NCI-H187 (cell line): ENCODE data around the gene CPEB3.
"Not testable (repeated sequence)": the region's sequence is repeated elsewhere in the genome, so short reads cannot be mapped to it uniquely, and the experiment has no call there.

Source experiments
- DNase-seq, 2 experiments: peaks; one replicate each; lab custom pipeline; 2025; lab: John Stamatoyannopoulos, UW

CPEB3 gene

GRCh38 chr10:92102601-92103213 lies 188.2 kb downstream of the CPEB3 start:
- DNase-seq: no peak

DNA sequence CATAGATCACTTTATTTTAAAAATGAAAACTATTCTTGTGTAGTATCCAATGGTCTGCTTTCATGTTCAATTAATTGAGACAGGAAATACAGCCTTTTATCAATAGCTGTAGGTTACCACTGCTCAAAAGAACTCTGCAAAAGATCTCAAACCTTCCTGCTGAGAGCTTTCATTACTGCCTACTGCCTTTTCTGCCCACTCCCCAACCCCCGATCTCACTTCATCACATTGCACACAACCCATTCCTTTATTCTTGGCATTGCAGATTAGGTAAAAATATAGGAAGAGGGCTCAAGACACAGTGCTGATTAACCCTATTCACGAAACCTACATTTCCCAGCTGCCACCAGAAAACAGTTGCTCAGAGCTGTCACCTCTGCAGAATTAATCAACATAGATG lies 195.9 kb downstream of the CPEB3 start:
- DNase-seq: no peak

- no peak for DNase-seq
Observed at GRCh38 chr10:92091965-92092364, 198.9 kb downstream of the CPEB3 start.

DNA sequence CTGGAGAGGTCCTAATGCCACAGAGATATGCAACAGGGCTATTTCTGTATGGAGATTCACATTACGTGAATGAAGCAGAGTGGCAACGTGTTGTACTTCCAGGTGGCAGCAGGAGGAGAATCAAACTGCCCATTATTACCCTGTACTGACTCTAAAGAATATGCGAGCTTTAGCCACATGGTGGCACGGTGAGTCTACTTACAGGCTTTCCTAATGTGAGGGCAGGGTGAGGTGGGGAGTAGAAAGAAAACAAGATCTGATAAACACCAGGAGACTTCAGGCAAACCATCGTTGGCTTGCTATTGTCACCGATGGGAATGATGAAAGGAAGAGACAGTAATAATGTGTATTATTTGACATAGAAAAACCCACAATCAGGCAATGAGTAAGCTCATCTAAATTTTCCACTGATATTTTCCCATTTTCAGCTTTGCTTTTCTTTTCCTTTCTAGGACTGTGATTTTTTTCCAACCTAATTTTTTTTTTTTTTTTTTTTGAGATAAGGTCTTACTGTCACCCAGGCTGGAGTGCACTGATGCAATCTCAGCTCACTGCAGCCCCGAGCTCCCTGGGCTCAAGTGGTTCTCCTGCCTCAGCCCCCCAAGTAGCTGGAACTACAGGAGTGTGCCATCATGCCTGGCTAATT lies 203.0 kb downstream of the CPEB3 start:
- DNase-seq: peak in 1 of 2 experiments; percentile 33

DNA sequence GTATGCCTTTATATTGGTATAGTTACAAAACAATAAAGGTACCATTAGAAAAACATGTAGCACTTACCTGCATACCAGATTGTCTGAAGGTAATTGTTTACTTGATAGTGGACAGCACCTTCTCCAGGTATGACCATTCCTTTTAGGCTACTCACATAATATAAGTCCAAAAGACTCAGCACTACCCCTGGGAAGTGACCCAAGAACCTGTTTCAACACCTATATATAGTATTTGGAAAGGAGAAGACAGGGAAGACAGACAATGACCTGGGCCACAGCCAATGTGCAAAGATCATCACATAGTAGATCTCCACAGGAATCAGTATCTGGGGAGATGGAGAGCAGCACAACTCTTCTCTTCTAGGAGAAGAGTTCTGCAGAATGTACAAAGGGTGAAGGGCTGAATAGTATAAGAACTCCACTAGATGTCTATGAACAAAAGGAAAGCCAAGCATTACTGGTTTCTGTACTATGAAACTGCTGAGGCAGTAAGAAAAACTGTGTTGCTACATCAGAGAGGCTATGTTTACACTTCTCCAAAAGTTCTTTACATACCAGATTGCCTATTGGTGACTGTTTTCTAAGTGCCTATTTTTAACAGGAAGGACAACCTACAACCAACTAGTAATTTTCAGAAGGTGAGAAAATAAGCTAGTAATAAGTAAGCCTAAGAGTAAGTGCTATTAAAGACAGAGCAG lies 208.1 kb downstream of the CPEB3 start:
- DNase-seq: no peak

DNA sequence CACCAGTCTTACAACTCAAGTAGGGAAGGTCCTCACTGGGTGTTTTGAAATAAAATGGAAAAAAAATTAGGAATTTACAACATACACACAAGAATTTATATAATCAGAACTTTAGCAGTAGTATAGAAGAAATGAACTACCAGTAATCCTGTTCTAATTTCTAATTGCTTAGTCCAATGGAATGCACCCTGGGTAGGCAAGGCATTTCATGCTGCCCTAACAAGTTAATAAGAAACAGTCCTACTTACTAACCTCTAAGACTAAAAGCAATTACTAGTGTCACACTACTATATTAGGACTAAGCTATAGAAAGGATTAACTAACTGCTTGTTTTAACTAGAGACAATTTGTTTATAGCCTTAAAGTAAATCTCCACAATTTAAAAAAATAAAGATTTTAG lies 209.2 kb downstream of the CPEB3 start:
- no peak for DNase-seq

GRCh38 chr10:92080244-92080643 lies 210.6 kb downstream of the CPEB3 start:
- no peak for DNase-seq

DNA sequence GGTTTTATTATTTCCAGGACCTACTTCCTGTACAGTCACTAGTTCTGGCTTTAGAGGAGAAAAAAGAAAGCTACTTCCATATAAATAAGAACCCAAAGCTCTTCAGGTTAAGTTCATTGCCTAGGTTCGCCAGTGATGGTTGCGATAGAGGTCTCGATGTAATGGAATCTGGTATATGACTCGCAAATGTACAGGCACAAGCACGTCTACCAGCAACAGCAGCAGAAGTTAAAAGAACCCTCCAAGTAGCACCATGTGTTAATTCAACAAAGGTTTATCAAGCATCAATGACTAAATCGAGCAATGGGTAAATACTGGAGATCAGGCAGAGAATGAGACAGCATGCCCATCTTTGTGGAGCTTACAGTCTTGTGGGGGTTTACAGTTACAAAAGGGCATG lies 211.9 kb downstream of the CPEB3 start:
- no peak for DNase-seq

DNA sequence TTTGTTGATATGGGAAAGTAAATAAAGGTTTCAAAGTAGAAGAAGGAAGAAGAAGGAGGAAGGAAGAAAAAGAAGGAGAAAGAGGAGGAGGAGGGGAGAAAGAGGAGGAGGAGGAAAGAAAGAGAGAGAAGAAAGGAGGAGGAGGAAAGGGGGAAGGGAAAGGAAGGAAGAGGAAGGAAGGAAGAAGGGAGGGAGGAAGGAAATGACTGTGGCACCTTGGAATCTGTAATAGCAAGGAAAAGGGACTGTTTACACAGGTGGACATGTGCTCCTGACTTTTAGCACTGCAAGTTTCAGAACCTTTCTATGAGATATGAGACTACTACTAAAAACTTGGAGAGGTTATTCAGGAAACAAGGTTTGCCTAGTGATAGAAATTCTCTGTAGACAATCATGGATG lies 214.2 kb downstream of the CPEB3 start:
- DNase-seq: no peak

DNA sequence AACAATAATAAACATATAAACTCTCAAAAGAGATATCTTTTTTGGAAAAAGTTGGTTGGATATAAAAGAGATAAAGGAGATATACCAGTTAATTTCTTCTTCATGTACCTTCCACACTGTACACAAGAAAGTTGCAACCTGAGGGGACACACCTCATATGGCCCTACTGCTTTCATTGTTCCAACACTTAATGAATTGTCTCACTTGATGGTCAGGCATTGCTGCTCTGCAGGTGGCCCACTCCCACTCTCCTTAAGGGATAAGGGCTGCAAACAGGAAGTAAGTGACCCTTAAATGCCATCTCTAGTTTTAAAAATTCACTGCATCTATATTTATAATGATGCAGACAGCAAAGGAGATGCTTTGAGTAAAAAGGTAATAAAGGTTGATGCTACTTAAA lies 215.0 kb downstream of the CPEB3 start:
- no peak for DNase-seq

- no peak for DNase-seq
Observed at GRCh38 chr10:92074126-92074887, 216.6 kb downstream of the CPEB3 start.

DNA sequence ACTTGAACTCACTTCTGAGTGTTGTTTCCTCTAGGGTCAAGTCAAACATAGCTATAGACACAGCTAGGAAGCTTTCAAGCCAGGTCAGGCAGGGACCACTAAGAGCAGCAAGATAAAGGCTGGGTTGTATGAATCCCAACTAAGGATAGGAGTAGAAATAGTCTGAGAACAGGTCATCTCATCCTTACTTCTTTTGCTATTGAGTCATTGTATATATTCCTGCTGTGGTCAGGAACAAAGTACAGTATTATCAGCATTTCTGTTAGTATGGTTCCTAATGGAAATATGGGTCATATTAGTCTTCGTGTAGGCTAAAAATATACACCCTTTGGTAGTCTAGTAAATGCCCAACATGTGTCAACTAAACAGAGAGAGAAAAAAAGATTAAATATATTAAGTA lies 222.0 kb downstream of the CPEB3 start:
- DNase-seq: no peak

DNA sequence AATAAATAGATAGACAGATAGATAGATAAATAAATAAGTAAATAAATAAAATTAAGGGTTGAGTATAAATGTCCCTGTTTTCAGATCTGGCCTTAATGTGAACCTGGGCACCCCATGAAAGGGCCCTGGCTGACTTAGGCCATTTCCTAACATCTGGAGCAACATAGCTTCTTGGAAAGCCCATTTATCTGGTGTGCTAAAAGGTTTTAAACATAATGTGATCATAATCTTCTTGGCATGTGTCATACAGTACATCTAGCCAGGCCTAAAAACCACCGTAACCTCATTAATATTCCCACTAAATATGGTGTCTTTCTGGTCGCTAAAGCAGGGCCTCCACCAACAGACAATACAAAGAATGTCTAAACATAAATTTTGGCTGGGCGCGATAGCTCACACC lies 224.5 kb downstream of the CPEB3 start:
- no peak for DNase-seq

- no peak for DNase-seq
Observed at GRCh38 chr10:92064506-92064905, 226.4 kb downstream of the CPEB3 start.

DNA sequence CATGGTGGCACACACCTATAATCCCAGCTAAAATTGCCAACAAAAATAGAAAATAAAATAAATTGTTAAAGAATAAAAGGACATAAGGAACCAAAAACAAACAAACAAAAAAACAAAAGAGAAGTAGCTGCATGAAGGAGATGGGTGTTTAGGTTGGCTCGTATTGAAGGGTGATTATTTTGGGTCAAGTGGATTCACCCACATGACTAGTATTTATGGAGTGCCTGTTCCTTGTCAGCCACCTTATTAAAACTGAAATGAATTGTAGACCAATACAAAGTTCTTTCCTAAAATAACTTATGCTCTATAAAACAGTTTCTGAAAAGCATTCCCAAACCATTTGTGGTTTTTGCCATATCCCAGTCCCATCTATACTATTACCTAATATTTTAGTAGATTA lies 228.6 kb downstream of the CPEB3 start:
- DNase-seq: no peak

- DNase-seq: no peak
Observed at GRCh38 chr10:92054807-92055206, 236.1 kb downstream of the CPEB3 start.

DNA sequence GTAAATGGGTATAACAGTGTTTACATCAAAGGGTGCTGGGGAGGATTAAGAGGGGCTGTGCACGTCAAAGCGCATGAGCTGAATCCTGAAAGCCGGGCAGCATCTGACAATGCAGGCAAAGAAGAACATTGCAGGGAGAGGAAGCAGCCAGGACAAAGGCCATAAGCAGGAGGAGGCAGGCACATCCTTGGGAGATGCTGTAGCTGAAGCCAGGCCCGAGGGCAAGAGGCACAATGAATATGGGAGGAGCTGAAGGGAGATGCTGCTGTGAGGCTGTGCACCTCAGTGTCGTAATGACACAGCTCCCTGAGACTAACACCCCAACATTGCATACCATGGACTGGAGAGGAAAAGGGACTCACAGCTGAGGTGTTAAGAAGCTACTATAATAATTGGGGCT lies 238.1 kb downstream of the CPEB3 start:
- DNase-seq: no peak

GRCh38 chr10:92052088-92052487 lies 238.8 kb downstream of the CPEB3 start:
- DNase-seq: no peak

- DNase-seq: no peak
Observed at GRCh38 chr10:92047215-92047614, 243.7 kb downstream of the CPEB3 start.

DNA sequence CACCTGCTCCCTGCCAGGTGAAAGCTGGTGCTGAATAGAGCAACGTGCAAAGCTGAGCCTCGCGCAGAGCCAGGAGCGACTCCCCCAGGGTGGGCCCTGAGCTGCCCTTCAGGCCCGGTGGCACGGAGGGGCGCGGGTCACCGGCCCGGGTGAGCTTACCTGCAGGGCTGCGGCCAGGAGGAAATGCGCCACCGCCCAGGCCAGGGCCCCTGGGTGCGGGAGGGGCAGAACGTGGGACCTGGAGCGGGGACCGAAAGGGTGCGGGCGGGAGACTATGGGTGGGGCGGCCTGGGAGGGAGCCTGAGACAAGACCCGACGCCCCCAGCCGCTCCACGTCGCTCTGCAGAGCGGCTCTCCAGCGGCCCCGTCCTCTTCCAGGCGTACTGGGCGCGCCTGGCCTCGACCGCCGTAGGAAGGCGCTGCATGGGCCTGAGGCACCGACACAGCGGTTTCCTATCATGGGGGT lies 245.2 kb downstream of the CPEB3 start:
- no peak for DNase-seq

DNA sequence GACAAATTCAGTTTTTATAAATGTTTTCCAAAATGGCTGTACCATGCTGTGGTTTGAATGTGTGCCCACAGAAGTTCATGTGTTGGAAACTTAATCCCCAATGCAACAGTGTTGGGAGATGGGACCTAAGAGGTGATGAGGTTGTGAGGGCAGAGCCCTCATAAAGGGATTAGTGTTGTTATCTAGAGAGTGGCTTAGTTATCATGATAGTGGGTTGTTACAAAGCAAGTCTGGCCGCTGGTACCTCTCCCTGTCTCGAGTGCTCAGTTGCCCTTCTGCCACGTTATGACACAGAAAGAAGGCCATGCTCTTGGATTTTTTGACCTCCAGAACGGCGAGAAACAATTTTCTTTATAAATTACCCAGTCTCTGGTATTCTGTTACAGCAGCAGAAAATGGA lies 248.3 kb downstream of the CPEB3 start:
- no peak for DNase-seq

- no peak for DNase-seq
Observed at GRCh38 chr10:92038949-92039348, 251.9 kb downstream of the CPEB3 start.

DNA sequence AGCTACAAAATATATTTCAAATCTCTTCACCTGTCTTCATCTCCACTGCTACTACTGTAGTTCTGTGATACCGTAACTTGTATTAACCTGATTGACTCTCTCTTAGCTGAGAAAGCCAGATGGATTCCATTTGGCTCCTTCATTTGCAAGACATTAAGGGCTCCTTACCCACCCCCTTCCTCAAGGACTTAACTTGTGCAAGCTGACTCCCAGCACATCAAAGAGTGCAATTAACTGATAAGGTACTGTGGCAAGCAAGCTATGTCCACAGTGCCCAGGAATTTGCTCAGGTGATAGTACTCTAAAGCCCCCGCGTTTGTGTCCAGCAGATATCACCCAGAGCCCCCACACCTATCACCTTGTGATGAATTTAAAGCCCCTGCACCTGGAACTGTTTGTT lies 257.8 kb downstream of the CPEB3 start:
- DNase-seq: not testable (repeated sequence)
